Measurements from ENCODE around the gene DCXR.

- TF ChIP-seq CTCF (IDR thresholded peaks at IDR 0.05; ENCODE audit: insufficient read depth, low read depth, low read length) (no peak), EZH2 (IDR thresholded peaks at IDR 0.05; ENCODE audit: insufficient read depth, low read length) (no peak)
Observed at GRCh38 chr17:82012261-82012639, 25.2 kb downstream of the DCXR start.

All from astrocyte (in vitro differentiated cells and primary cell).